ENCODE measurements around the gene RAB38.

Gene RAB38

GRCh38 chr11:88105526-88105925, 69.7 kb downstream of the RAB38 start:
- H3K4me3 Mint-ChIP-seq, result no peak overlapping the region
- no peaks in the 10 kb centered on the region for H3K4me1 Mint-ChIP-seq
- H3K27me3 Mint-ChIP-seq, result peaks cover 2% of the 10 kb centered on the region
- no peak overlapping the region for H3K27ac Mint-ChIP-seq
- peaks cover 1% of the 10 kb centered on the region for H3K9me3 Mint-ChIP-seq
- no peaks in the 10 kb centered on the region for H3K36me3 Mint-ChIP-seq
- no peak for ATAC-seq (ENCODE audit: low read depth)
- DNase-seq (ENCODE audit: low spot score in 2 of 2), result no peak

GRCh38 chr11:88104408-88104807, 70.8 kb downstream of the RAB38 start:
- H3K27me3 Mint-ChIP-seq, result peaks cover 2% of the 10 kb centered on the region

GRCh38 chr11:88103337-88104206, 71.7 kb downstream of the RAB38 start:
- DNase-seq (ENCODE audit: low spot score in 2 of 2) (peak in 1 of 2 donors; percentile 1), ATAC-seq (ENCODE audit: low read depth) (no peak)
- Mint-ChIP-seq H3K27me3 (peaks cover 2% of the 10 kb centered on the region), H3K4me1 (no peaks in the 10 kb centered on the region), H3K27ac (no peak overlapping the region), H3K4me3 (no peak overlapping the region), H3K9me3 (peaks cover 1% of the 10 kb centered on the region), H3K36me3 (no peaks in the 10 kb centered on the region)

More at GRCh38 chr11:88104408-88104807, 70.8 kb downstream of the RAB38 start:
- H3K36me3 Mint-ChIP-seq, result no peaks in the 10 kb centered on the region
- ATAC-seq (ENCODE audit: low read depth) (no peak), DNase-seq (ENCODE audit: low spot score in 2 of 2) (no peak)
- H3K27ac Mint-ChIP-seq, result no peak overlapping the region
- H3K9me3 Mint-ChIP-seq, result peaks cover 1% of the 10 kb centered on the region
- no peaks in the 10 kb centered on the region for H3K4me1 Mint-ChIP-seq
- H3K4me3 Mint-ChIP-seq, result no peak overlapping the region

GRCh38 chr11:88102598-88102934, 72.7 kb downstream of the RAB38 start:
- H3K4me1 Mint-ChIP-seq, result no peaks in the 10 kb centered on the region
- peaks cover 1% of the 10 kb centered on the region for H3K9me3 Mint-ChIP-seq
- H3K27ac Mint-ChIP-seq, result no peak overlapping the region
- peaks cover 2% of the 10 kb centered on the region for H3K27me3 Mint-ChIP-seq
- H3K36me3 Mint-ChIP-seq, result no peaks in the 10 kb centered on the region
- no peak for DNase-seq (ENCODE audit: low spot score in 2 of 2)
- ATAC-seq (ENCODE audit: low read depth), result no peak
- H3K4me3 Mint-ChIP-seq, result no peak overlapping the region

GRCh38 chr11:88101881-88102597, 73.2 kb downstream of the RAB38 start:
- H3K4me1 Mint-ChIP-seq, result no peaks in the 10 kb centered on the region
- no peak overlapping the region for H3K27ac Mint-ChIP-seq
- no peaks in the 10 kb centered on the region for H3K36me3 Mint-ChIP-seq
- no peaks in the 10 kb centered on the region for H3K9me3 Mint-ChIP-seq
- ATAC-seq (ENCODE audit: low read depth), result no peak
- H3K27me3 Mint-ChIP-seq, result peaks cover 2% of the 10 kb centered on the region
- no peak for DNase-seq (ENCODE audit: low spot score in 2 of 2)
- no peak overlapping the region for H3K4me3 Mint-ChIP-seq

- Mint-ChIP-seq H3K27me3 (peaks cover 2% of the 10 kb centered on the region), H3K4me1 (no peaks in the 10 kb centered on the region), H3K4me3 (no peak overlapping the region), H3K9me3 (no peaks in the 10 kb centered on the region), H3K36me3 (no peaks in the 10 kb centered on the region), H3K27ac (no peak overlapping the region)
- DNase-seq (ENCODE audit: low spot score in 2 of 2) (no peak), ATAC-seq (ENCODE audit: low read depth) (no peak)
Measured at GRCh38 chr11:88100151-88100550, 75.1 kb downstream of the RAB38 start.

- peaks cover 2% of the 10 kb centered on the region for H3K27me3 Mint-ChIP-seq
- no peaks in the 10 kb centered on the region for H3K9me3 Mint-ChIP-seq
- no peak for ATAC-seq (ENCODE audit: low read depth)
- H3K27ac Mint-ChIP-seq, result no peak overlapping the region
- DNase-seq (ENCODE audit: low spot score in 2 of 2), result no peak
- no peaks in the 10 kb centered on the region for H3K36me3 Mint-ChIP-seq
- H3K4me3 Mint-ChIP-seq, result no peak overlapping the region
- no peaks in the 10 kb centered on the region for H3K4me1 Mint-ChIP-seq
Measured at GRCh38 chr11:88098289-88098688, 77.0 kb downstream of the RAB38 start.

GRCh38 chr11:88089134-88089533, 86.1 kb downstream of the RAB38 start:
- DNase-seq (ENCODE audit: low spot score in 2 of 2), result no peak
- no peaks in the 10 kb centered on the region for H3K4me1 Mint-ChIP-seq
- no peaks in the 10 kb centered on the region for H3K9me3 Mint-ChIP-seq
- H3K27ac Mint-ChIP-seq, result no peak overlapping the region
- H3K27me3 Mint-ChIP-seq, result no peaks in the 10 kb centered on the region
- ATAC-seq (ENCODE audit: low read depth), result no peak
- H3K36me3 Mint-ChIP-seq, result no peaks in the 10 kb centered on the region
- H3K4me3 Mint-ChIP-seq, result no peak overlapping the region

- Mint-ChIP-seq H3K27ac (no peak overlapping the region), H3K27me3 (no peaks in the 10 kb centered on the region), H3K9me3 (no peaks in the 10 kb centered on the region), H3K4me1 (no peaks in the 10 kb centered on the region), H3K4me3 (no peak overlapping the region), H3K36me3 (no peaks in the 10 kb centered on the region)
- DNase-seq (ENCODE audit: low spot score in 2 of 2) (no peak), ATAC-seq (ENCODE audit: low read depth) (no peak)
Measured at GRCh38 chr11:88087337-88087736, 87.9 kb downstream of the RAB38 start.

- H3K4me3 Mint-ChIP-seq, result no peak overlapping the region
- H3K9me3 Mint-ChIP-seq, result no peaks in the 10 kb centered on the region
- H3K4me1 Mint-ChIP-seq, result no peaks in the 10 kb centered on the region
- ATAC-seq (ENCODE audit: low read depth) (no peak), DNase-seq (ENCODE audit: low spot score in 2 of 2) (no peak)
- H3K27ac Mint-ChIP-seq, result no peak overlapping the region
- no peaks in the 10 kb centered on the region for H3K36me3 Mint-ChIP-seq
- no peaks in the 10 kb centered on the region for H3K27me3 Mint-ChIP-seq
Measured at GRCh38 chr11:88086297-88086696, 88.9 kb downstream of the RAB38 start.

- peaks cover 5% of the 10 kb centered on the region for H3K9me3 Mint-ChIP-seq
- no peaks in the 10 kb centered on the region for H3K27me3 Mint-ChIP-seq
- no peak for DNase-seq (ENCODE audit: low spot score in 2 of 2)
- no peak overlapping the region for H3K27ac Mint-ChIP-seq
- no peak overlapping the region for H3K4me3 Mint-ChIP-seq
- no peak for ATAC-seq (ENCODE audit: low read depth)
- no peaks in the 10 kb centered on the region for H3K36me3 Mint-ChIP-seq
- H3K4me1 Mint-ChIP-seq, result no peaks in the 10 kb centered on the region
Measured at GRCh38 chr11:88070437-88070836, 104.8 kb downstream of the RAB38 start.

GRCh38 chr11:88068848-88069554, 106.2 kb downstream of the RAB38 start:
- Mint-ChIP-seq H3K4me1 (no peaks in the 10 kb centered on the region), H3K27me3 (no peaks in the 10 kb centered on the region), H3K9me3 (peaks cover 5% of the 10 kb centered on the region), H3K4me3 (no peak overlapping the region), H3K36me3 (no peaks in the 10 kb centered on the region), H3K27ac (no peak overlapping the region)
- ATAC-seq (ENCODE audit: low read depth), result no peak
- DNase-seq (ENCODE audit: low spot score in 2 of 2), result no peak

- H3K36me3 Mint-ChIP-seq, result no peaks in the 10 kb centered on the region
- H3K9me3 Mint-ChIP-seq, result no peaks in the 10 kb centered on the region
- no peak overlapping the region for H3K27ac Mint-ChIP-seq
- H3K27me3 Mint-ChIP-seq, result no peaks in the 10 kb centered on the region
- DNase-seq (ENCODE audit: low spot score in 2 of 2) (no peak), ATAC-seq (ENCODE audit: low read depth) (no peak)
- no peak overlapping the region for H3K4me3 Mint-ChIP-seq
- no peaks in the 10 kb centered on the region for H3K4me1 Mint-ChIP-seq
Measured at GRCh38 chr11:88066090-88066489, 109.2 kb downstream of the RAB38 start.

- H3K4me3 Mint-ChIP-seq, result no peak overlapping the region
- no peak for ATAC-seq (ENCODE audit: low read depth)
- no peak for DNase-seq (ENCODE audit: low spot score in 2 of 2)
- H3K9me3 Mint-ChIP-seq, result no peaks in the 10 kb centered on the region
- no peaks in the 10 kb centered on the region for H3K36me3 Mint-ChIP-seq
- no peaks in the 10 kb centered on the region for H3K27me3 Mint-ChIP-seq
- no peaks in the 10 kb centered on the region for H3K4me1 Mint-ChIP-seq
- no peak overlapping the region for H3K27ac Mint-ChIP-seq
Measured at GRCh38 chr11:88064097-88064705, 111.0 kb downstream of the RAB38 start.

Measured in memory B cell (primary cell).